H1 (cell line): ENCODE data around the gene SPRR4. TPM values are rescaled to one million over a fixed set of nuclear protein-coding genes. Genes with fewer than 3 reads are reported as not detected.

Experiments
- CTCF ChIA-PET: fragments of 300-600 bp; sonication (Branson Sonifier 250); formaldehyde crosslinking; loops from one replicate; lab custom pipeline; 2021; ENCODE audit not compliant: partially characterized antibody; lab: Charles Lee
- POLR2A ChIA-PET: fragments of 300-600 bp; sonication (Branson Sonifier 250); formaldehyde crosslinking; loops from one replicate; lab custom pipeline; 2021; ENCODE audit warnings: inconsistent platforms; ENCODE audit not compliant: partially characterized antibody; lab: Charles Lee
- DNase-seq, 2 experiments: peaks; one replicate each; pipeline versions ENCODE4 v3.0.0 to v3.0.0-alpha.2; 2010 to 2022; ENCODE audit warnings: low spot score in 2 of 2, low read depth in 1 of 2, mixed read lengths in 1 of 2
- FAIRE-seq: peaks from 2 replicates; lab custom pipeline; 2011; peaks lifted over from hg19 to GRCh38; lab: Jason Lieb, UNC
- H2AFZ ChIP-seq: 2 replicates; pipeline ENCODE4 v1.8.1; 2012; ENCODE audit warnings: low read length, inconsistent platforms
- H2AK5ac ChIP-seq: 2 replicates; pipeline ENCODE4 v1.6.1; 2013; ENCODE audit warnings: low read depth, low read length
- H2BK120ac ChIP-seq: replicated peaks from 2 replicates; pipeline ENCODE3; 2013; ENCODE audit warnings: low read depth, low read length, inconsistent platforms
- H2BK12ac ChIP-seq: 2 replicates; pipeline ENCODE4 v1.6.1; 2013; ENCODE audit warnings: low read depth, low read length
- H2BK15ac ChIP-seq: 2 replicates; pipeline ENCODE4 v1.6.1; 2013; ENCODE audit warnings: low read length
- H2BK20ac ChIP-seq: 2 replicates; pipeline ENCODE4 v1.6.1; 2013; ENCODE audit warnings: low read length
- H2BK5ac ChIP-seq: 2 replicates; pipeline ENCODE4 v1.6.1; 2013; ENCODE audit warnings: low read depth, low read length
- H3K14ac ChIP-seq: 2 replicates; pipeline ENCODE4 v1.6.1; 2013; ENCODE audit warnings: inconsistent platforms; ENCODE audit not compliant: insufficient read length
- H3K18ac ChIP-seq: 2 replicates; pipeline ENCODE4 v1.6.1; 2013; ENCODE audit warnings: low read length; ENCODE audit errors: extremely low read depth
- H3K23ac ChIP-seq: 2 replicates; pipeline ENCODE4 v1.6.1; 2013; ENCODE audit warnings: inconsistent platforms; ENCODE audit not compliant: insufficient read length
- H3K23me2 ChIP-seq: 2 replicates; pipeline ENCODE4 v1.6.1; 2013; ENCODE audit warnings: low read depth, low read length
- H3K27ac ChIP-seq: 2 replicates; pipeline ENCODE4 v1.6.1; 2011; ENCODE audit warnings: low read depth, low read length, inconsistent platforms
- H3K27me3 ChIP-seq, 4 experiments: replicated peaks in 1 of 4; 1 replicate in 1 of 4; 2 replicates in 3 of 4; pipeline versions ENCODE4 v1.6.1 to v1.8.1; 2011 to 2013; ENCODE audit warnings: low read length in 3 of 4, mild to moderate bottlenecking in 3 of 4, inconsistent platforms in 2 of 4, mixed read lengths in 2 of 4, moderate library complexity in 1 of 4; ENCODE audit not compliant: control insufficient read depth in 3 of 4, insufficient read depth in 3 of 4; ENCODE audit errors: extremely low read depth in 1 of 4
- H3K36me3 ChIP-seq, 4 experiments: 2 replicates each; pipeline versions ENCODE4 v1.6.1 to v1.8.1; 2011 to 2013; ENCODE audit warnings: mild to moderate bottlenecking in 4 of 4, low read length in 3 of 4, moderate library complexity in 2 of 4, control low read depth in 1 of 4, inconsistent platforms in 1 of 4; ENCODE audit not compliant: insufficient read depth in 4 of 4, control insufficient read depth in 2 of 4
- H3K4ac ChIP-seq: replicated peaks from 2 replicates; pipeline ENCODE3; 2013; ENCODE audit warnings: low read length, low read depth, mixed read lengths, inconsistent platforms; ENCODE audit not compliant: insufficient read length
- H3K4me1 ChIP-seq, 4 experiments: replicated peaks in 1 of 4; 1 replicate in 1 of 4; 2 replicates in 3 of 4; pipeline versions ENCODE4 v1.6.1 to v1.8.1; 2011 to 2013; ENCODE audit warnings: low read length in 3 of 4, inconsistent platforms in 2 of 4, mixed read lengths in 1 of 4; ENCODE audit not compliant: insufficient read depth in 4 of 4, control insufficient read depth in 3 of 4
- H3K4me2 ChIP-seq, 2 experiments: 2 replicates each; pipeline versions ENCODE4 v1.6.1 to v1.8.1; 2011 to 2013; ENCODE audit warnings: low read depth in 2 of 2, low read length in 2 of 2, control low read depth in 1 of 2, inconsistent platforms in 1 of 2, mild to moderate bottlenecking in 1 of 2; ENCODE audit not compliant: insufficient read depth in 1 of 2
- H3K4me3 ChIP-seq, 4 experiments: fragments of 200-600, 300-600 bp in 1 of 4; sonication (generic), shearing (Covaris generic), sonication (Bioruptor Twin) in 1 of 4; 2 replicates each; pipeline versions ENCODE4 v1.5.1 to v1.8.1; 2011 to 2016; ENCODE audit warnings: low read length in 4 of 4, low read depth in 3 of 4, control low read depth in 2 of 4, inconsistent platforms in 2 of 4, mild to moderate bottlenecking in 2 of 4, mixed read lengths in 1 of 4, moderate library complexity in 1 of 4; ENCODE audit not compliant: insufficient read depth in 2 of 4; ENCODE audit errors: extremely low read depth in 1 of 4
- H3K56ac ChIP-seq: replicated peaks from 2 replicates; pipeline ENCODE3; 2013; ENCODE audit warnings: low read depth, mild to moderate bottlenecking, mixed read lengths, low read length, inconsistent platforms; ENCODE audit not compliant: insufficient read length
- H3K79me1 ChIP-seq: 2 replicates; pipeline ENCODE4 v1.6.1; 2013; ENCODE audit warnings: low read depth, low read length, control low read depth
- H3K79me2 ChIP-seq, 2 experiments: 2 replicates each; pipeline versions ENCODE4 v1.6.1 to v1.8.1; 2012 to 2013; ENCODE audit warnings: low read length in 2 of 2, mild to moderate bottlenecking in 2 of 2, inconsistent platforms in 1 of 2; ENCODE audit not compliant: insufficient read depth in 2 of 2, control insufficient read depth in 1 of 2
- H3K9ac ChIP-seq, 4 experiments: replicated peaks in 1 of 4; 1 replicate in 1 of 4; 2 replicates in 3 of 4; pipeline versions ENCODE4 v1.6.1 to v1.8.1; 2011 to 2013; ENCODE audit warnings: low read depth in 3 of 4, low read length in 3 of 4, control low read depth in 2 of 4, mild to moderate bottlenecking in 2 of 4, moderate library complexity in 2 of 4, inconsistent platforms in 1 of 4; ENCODE audit errors: extremely low read depth in 1 of 4
- H3K9me3 ChIP-seq, 2 experiments: 2 replicates each; pipeline versions ENCODE4 v1.6.1 to v1.8.1; 2012 to 2013; ENCODE audit warnings: mild to moderate bottlenecking in 2 of 2, moderate library complexity in 2 of 2, control low read depth in 1 of 2, inconsistent platforms in 1 of 2, low read depth in 1 of 2, low read length in 1 of 2, mixed read lengths in 1 of 2; ENCODE audit not compliant: insufficient read depth in 2 of 2
- H4K20me1 ChIP-seq, 2 experiments: replicated peaks in 1 of 2; 2 replicates each; pipeline versions ENCODE3 to v1.8.1; 2011 to 2013; ENCODE audit warnings: inconsistent platforms in 2 of 2, low read length in 2 of 2, mild to moderate bottlenecking in 1 of 2; ENCODE audit not compliant: insufficient read depth in 2 of 2, control insufficient read depth in 1 of 2
- H4K5ac ChIP-seq: 2 replicates; pipeline ENCODE4 v1.6.1; 2013; ENCODE audit warnings: low read length, low read depth, mixed read lengths, inconsistent platforms; ENCODE audit not compliant: insufficient read length
- H4K8ac ChIP-seq: 2 replicates; pipeline ENCODE4 v1.8.0; 2013; ENCODE audit warnings: mild to moderate bottlenecking, moderate library complexity, low read length, inconsistent platforms; ENCODE audit not compliant: insufficient read depth; ENCODE audit errors: extremely low read depth
- H4K91ac ChIP-seq: replicated peaks from 2 replicates; pipeline ENCODE3; 2013; ENCODE audit warnings: low read length, mixed read lengths, inconsistent platforms; ENCODE audit not compliant: insufficient read length
- BACH1 ChIP-seq: IDR thresholded peaks from 2 replicates; pipeline ENCODE4 v1.6.1; 2012; ENCODE audit warnings: low read length, improper control_type of control experiment
- CTBP2 ChIP-seq: IDR thresholded peaks from 2 replicates; pipeline ENCODE4 v1.7.0; 2011; ENCODE audit warnings: borderline replicate concordance, mild to moderate bottlenecking, moderate library complexity, mixed read lengths, low read length; ENCODE audit not compliant: insufficient read depth, insufficient read length
- FOSL1 ChIP-seq: IDR thresholded peaks from 2 replicates; pipeline ENCODE4 v1.6.1; 2011; ENCODE audit warnings: mild to moderate bottlenecking, low read depth, low read length, moderate library complexity; ENCODE audit not compliant: insufficient read depth
- GABPA ChIP-seq: IDR thresholded peaks from 2 replicates; pipeline ENCODE4 v1.6.1; 2011; ENCODE audit warnings: mild to moderate bottlenecking, low read length, moderate library complexity, borderline replicate concordance; ENCODE audit not compliant: insufficient read depth
- HDAC6 ChIP-seq: IDR thresholded peaks from one replicate; pipeline ENCODE4 v1.7.1; 2012; ENCODE audit warnings: low read depth, mild to moderate bottlenecking, inconsistent platforms, low read length, moderate library complexity
- JUND ChIP-seq: IDR thresholded peaks from 2 replicates; pipeline ENCODE4 v1.6.1; 2011; ENCODE audit warnings: mild to moderate bottlenecking, improper control_type of control experiment, low read length
- KDM5A ChIP-seq: fragments of 200-600 bp; IDR thresholded peaks from 2 replicates; pipeline ENCODE4 v1.7.1; 2012; ENCODE audit warnings: mild to moderate bottlenecking, low read length, inconsistent platforms, mixed read lengths
- POLR2A ChIP-seq, 2 experiments: IDR thresholded peaks; 1 replicate in 1 of 2; 2 replicates in 1 of 2; pipeline ENCODE4 v1.6.1; 2011; ENCODE audit warnings: low read depth in 2 of 2, low read length in 2 of 2, mild to moderate bottlenecking in 2 of 2; ENCODE audit errors: control extremely low read depth in 1 of 2
- POLR2AphosphoS5 ChIP-seq: IDR thresholded peaks from 2 replicates; pipeline ENCODE4 v1.6.1; 2011; ENCODE audit warnings: low read depth, low read length
- SP4 ChIP-seq: IDR thresholded peaks from 2 replicates; pipeline ENCODE4 v1.6.1; 2012; ENCODE audit warnings: low read length, inconsistent platforms
- TAF1 ChIP-seq: IDR thresholded peaks from 2 replicates; pipeline ENCODE4 v1.6.1; 2011; ENCODE audit warnings: mild to moderate bottlenecking, low read depth, low read length
- TAF7 ChIP-seq: optimal IDR thresholded peaks from 2 replicates; pipeline ENCODE3; 2011; ENCODE audit warnings: low read depth, mild to moderate bottlenecking, inconsistent platforms, low read length, moderate library complexity, borderline replicate concordance
- TCF12 ChIP-seq: IDR thresholded peaks from 2 replicates; pipeline ENCODE4 v1.6.1; 2011; ENCODE audit warnings: low read depth, mild to moderate bottlenecking, low read length
- TEAD4 ChIP-seq: IDR thresholded peaks from 2 replicates; pipeline ENCODE4 v1.6.1; 2012; ENCODE audit warnings: low read depth, low read length, inconsistent platforms, mixed read lengths
- WGBS, 2 experiments: shearing (Covaris generic) in 1 of 2; methylation state at CpG; one replicate each; pipeline versions ENCODE4 v1.1.6 to v1.1.7; 2013 to 2015; ENCODE audit warnings: low lambda C conversion rate in 2 of 2, mixed read lengths in 2 of 2, inconsistent platforms in 1 of 2, low coverage in 1 of 2, missing lambda C conversion rate in 1 of 2; ENCODE audit not compliant: insufficient replicate concordance in 2 of 2, insufficient coverage in 1 of 2, insufficient read length in 1 of 2; ENCODE audit errors: extremely low coverage in 1 of 2, missing lambda C conversion rate in 1 of 2; 5-methylcytosine and 5-hydroxymethylcytosine counted together
- polyA plus RNA-seq, 7 experiments: library from polyadenylated mRNA; depleted of rRNA in 3 of 7; stranded (reverse) in 5 of 7; unstranded in 2 of 7; fragments of >200 nt in 5 of 7; fragments of 200-250 nt in 2 of 7; gene quantifications; 1 replicate in 5 of 7; 2 replicates in 1 of 7; 4 replicates in 1 of 7; pipeline versions ENCODE4 v1.2.1 to v1.2.3, GENCODE V29; 2011 to 2013; ENCODE audit warnings: missing spikeins in 2 of 7, mixed read lengths in 2 of 7
- total RNA-seq: library from RNA; stranded (reverse); fragmentation: NEBNext Ultra II Directional; extraction: Animal tissue kit (Norgen Biotek cat#: 25700); gene quantifications from 2 replicates; pipeline ENCODE4 v1.2.1, GENCODE V29; 2021
- TF ChIP-seq, protein P1 (sequence below): IDR thresholded peaks from 2 replicates; pipeline ENCODE4 v1.6.1; 2011; ENCODE audit warnings: low read length, improper control_type of control experiment

The SPRR4 gene
- total and polyA plus RNA-seq, 2 of the 8 experiments (the other 6 are each of a cell fraction or from before 2014, with no cell fraction given), result not detected

DNA sequence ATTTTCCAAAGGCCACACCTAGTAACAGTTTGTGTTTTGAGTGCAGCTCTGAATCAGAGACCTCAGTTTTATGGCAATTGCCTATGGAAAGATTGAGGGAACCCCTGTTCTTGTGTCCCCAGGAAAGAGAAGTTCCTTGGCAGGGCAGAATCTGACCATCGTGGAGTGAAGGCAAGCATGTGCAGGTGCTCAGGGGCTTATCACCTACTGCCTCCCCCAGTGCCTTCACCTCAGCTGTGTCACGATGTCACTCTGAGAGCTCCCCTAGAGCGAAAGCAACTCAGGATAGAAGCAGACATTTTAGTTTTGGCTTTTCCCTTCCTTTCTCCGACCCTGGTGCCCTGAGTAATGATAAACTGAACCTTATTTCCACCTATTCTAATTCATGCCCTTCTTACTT lies 11.6 kb downstream of the SPRR4 start:
- Histone ChIP-seq H3K4me3 (no peak overlapping the region), H3K4ac (no peak overlapping the region), H2BK120ac (no peak overlapping the region), H3K27me3 (no peaks in the 10 kb centered on the region), H3K4me2 (no peak overlapping the region), H4K20me1 (no peaks in the 10 kb centered on the region), H2BK20ac (no peak overlapping the region), H3K23me2 (no peaks in the 10 kb centered on the region; the same call in 1 of the 2 replicates), H2BK15ac (no peak overlapping the region), H3K18ac (no peak overlapping the region), H2BK12ac (no peak overlapping the region), H3K79me2 (no peaks in the 10 kb centered on the region), H2AFZ (no peak overlapping the region; the same call in 1 of the 2 replicates), H4K8ac (no peak overlapping the region), H3K23ac (no peak overlapping the region), H3K9me3 (no peaks in the 10 kb centered on the region; a peak in 1 of 4 replicates), H3K36me3 (no peaks in the 10 kb centered on the region), H3K27ac (no peak overlapping the region), H3K79me1 (no peaks in the 10 kb centered on the region), H4K5ac (no peak overlapping the region), H3K14ac (no peak overlapping the region), H3K9ac (no peak overlapping the region), H3K56ac (no peak overlapping the region), H2AK5ac (no peak overlapping the region), H3K4me1 (no peaks in the 10 kb centered on the region), H4K91ac (no peak overlapping the region), H2BK5ac (no peak overlapping the region)
- ChIA-PET CTCF (interaction anchor here (1.8 kb wide), 1 partner anchor 209 kb away, joined by 6 read pairs; no protein-coding TSS in a partner anchor), POLR2A (no interaction called here)
- WGBS, 2 experiments, result 80% methylated on average over 4 of the region's 4 CpGs; no CpG with 5 or more reads in 1 of the 2 experiments
- no peak for DNase-seq
- no peak for TF ChIP-seq TEAD4
- TF ChIP-seq HDAC6, result no peak
- TF ChIP-seq POLR2AphosphoS5, result no peak
- TF ChIP-seq CTBP2, result no peak
- no peak for TF ChIP-seq GABPA
- TF ChIP-seq SP4, result no peak
- no peak for TF ChIP-seq FOSL1
- TF ChIP-seq POLR2A (IDR thresholded peaks at IDR 0.05; ENCODE audit: control extremely low read depth in 1 of 2, low read depth in 2 of 2, low read length in 2 of 2), result no peak
- no peak for TF ChIP-seq TAF7
- no peak for TF ChIP-seq TAF1
- TF ChIP-seq TCF12, result no peak
- TF ChIP-seq, protein P1, sequence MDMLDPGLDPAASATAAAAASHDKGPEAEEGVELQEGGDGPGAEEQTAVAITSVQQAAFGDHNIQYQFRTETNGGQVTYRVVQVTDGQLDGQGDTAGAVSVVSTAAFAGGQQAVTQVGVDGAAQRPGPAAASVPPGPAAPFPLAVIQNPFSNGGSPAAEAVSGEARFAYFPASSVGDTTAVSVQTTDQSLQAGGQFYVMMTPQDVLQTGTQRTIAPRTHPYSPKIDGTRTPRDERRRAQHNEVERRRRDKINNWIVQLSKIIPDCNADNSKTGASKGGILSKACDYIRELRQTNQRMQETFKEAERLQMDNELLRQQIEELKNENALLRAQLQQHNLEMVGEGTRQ, result no peak
- no peak for TF ChIP-seq BACH1
- no peak for TF ChIP-seq JUND
- no peak for TF ChIP-seq KDM5A
- FAIRE-seq, result no peak
